GM19463 (cell line): Measurements from ENCODE around the gene CHDH.

Source experiments
- ATAC-seq: cut with Tn5 transposase; IDR thresholded peaks from one replicate; pipeline ENCODE4 v1.9.1; 2021; ENCODE audit warnings: mild to moderate bottlenecking, moderate library complexity; ENCODE audit not compliant: unreplicated experiment

Gene CHDH

GRCh38 chr3:53850895-53851294, 4.7 kb upstream of the CHDH start:
- ATAC-seq = no peak

DNA sequence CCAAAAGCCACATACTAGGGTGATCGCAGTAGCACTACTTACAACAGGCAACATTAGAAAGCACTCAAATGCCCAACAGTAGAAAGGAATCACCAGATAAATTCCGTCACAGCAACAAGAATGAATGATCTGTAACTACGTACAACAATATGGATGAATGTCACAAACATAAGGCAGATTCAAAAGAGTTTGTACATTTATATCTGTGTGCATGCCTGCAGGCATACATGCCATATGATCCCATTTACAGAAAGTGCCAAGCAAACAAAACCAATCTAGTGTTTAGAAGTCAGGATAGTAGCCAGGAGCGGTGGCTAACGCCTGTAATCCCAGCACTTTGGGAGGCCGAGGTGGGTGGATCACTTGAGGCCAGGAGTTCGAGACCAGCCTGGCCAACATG, 3.7 kb upstream of the CHDH start:
- ATAC-seq = no peak

DNA sequence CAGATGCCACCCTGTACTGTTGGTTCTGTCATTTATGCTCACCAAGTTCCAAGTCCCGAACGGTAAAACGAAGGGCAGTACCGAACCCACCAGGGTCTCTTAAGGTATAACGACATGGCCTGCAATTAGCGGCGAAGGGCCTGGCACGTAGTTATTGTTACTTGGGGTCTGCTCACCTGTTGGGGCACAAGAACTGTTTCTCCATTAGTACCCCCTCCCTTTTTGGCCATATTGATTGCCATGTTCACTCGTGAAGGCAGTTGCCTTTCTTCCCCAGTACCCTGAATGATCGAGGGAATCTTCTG, 584 bp upstream of the CHDH start:
- no peak for ATAC-seq

GRCh38 chr3:53845881-53846133, 412 bp downstream of the CHDH start:
- no peak for ATAC-seq

DNA sequence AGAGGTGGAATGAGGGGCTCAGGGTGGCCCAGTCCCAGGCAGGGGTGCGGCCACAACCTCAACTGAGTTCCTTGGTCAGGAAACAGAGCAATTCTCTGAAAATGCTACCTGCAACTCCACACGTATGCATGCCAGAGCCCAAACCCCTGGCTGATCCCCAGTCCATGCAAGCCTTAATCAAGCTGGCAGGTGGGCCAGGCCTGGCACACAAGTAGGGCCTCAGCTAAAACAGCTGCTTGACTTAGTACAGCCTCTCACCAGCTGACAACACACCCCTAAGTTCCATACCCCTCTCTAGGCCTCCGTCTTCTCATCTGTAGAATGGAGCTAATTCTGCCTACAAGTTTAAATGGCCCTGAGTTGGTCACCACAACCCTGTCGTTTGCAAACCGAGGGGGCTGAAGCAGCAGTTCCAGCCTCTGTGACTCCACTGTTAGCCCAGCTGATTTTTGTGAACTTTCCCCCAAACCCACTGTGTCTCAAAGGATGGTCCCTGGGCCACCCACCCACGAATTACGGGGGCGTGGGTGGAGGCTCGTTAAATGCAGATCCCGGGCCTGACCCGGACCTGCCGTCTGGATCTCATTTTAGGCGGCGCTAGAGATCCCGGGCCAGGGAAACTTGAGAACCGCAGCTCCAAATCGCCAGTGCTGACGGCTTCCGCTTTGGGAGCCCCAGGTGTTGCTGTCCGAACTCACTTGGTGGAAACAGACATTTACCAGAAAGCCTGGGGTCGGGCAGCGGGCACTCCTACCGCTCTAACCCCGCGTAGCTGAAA, 927 bp downstream of the CHDH start:
- no peak for ATAC-seq

GRCh38 chr3:53844262-53845102, 1.7 kb downstream of the CHDH start:
- peak; percentile 1 for ATAC-seq

DNA sequence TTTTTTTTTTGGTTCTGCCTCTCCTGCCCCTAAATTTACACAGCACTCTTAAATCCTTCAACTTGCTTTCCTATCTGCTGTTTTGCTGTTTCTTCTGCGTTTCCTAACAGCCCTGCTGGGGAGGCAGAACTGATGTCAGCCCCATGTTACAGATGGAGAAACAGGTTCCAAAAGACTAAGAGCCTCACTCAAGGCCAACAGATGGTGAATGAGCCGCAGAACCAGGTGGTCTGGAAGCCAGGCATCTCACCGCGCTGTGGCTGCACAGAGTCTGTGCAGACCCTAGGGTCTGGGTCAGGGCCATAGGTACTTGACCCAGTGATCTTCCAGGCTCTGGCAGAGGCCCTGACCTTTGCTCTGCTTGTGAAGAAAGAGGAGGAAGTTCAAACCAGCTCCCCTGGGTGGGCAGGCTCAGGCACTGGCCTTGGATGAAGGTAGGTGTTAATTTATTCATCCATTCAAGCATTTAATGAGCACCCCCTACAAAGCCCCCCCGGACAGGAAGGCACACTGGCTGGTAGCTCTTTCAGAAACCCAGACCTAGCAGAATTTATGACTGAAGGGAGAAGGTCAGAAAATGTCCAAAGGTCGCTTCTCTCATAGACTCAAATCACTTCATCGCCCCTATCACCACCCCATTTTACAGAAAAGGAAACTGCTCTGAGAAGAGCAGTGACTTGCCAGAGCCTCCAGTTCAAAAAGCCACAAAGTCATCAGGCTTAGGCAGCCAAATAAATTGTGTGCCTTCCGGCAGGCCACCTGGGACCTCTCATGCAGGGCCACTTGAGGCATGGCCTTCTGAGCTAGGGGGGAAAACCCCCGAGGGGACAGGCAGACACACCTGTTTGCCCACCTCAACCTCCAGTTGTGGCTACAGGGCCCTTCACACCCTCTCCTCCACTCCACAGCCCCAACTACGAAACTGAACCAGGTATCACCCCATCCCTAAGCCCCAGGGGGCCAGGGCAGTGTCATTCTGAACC, 2.7 kb downstream of the CHDH start:
- ATAC-seq = peak; percentile 47

- no peak for ATAC-seq
These were observed 3.6 kb downstream of the CHDH start for GRCh38 chr3:53842436-53843194.

DNA sequence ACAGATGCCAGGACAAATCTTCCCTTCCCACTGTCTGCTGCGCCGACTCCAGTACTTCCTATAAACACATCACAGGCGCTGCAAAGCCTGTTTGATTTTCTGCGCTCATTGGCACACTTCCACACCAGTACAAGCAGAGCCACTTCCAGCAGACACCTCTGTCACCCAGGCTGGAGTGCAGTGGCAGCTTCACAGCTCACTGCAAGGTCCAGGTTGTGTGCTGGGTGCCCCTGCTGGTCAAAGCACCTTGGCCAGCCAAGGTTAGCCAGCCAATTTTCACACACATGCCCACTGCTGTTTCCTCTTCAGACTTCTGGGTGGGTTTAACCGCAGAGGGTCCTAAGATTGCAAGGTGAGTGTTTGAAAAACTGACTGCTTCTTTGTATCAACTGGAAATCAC, 4.9 kb downstream of the CHDH start:
- ATAC-seq = no peak

GRCh38 chr3:53837331-53837730, 8.9 kb downstream of the CHDH start:
- no peak for ATAC-seq

- no peak for ATAC-seq
These were observed 9.9 kb downstream of the CHDH start for GRCh38 chr3:53836084-53836872.

- ATAC-seq = no peak
These were observed 11.0 kb downstream of the CHDH start for GRCh38 chr3:53835257-53835656.

- no peak for ATAC-seq
These were observed 11.7 kb downstream of the CHDH start for GRCh38 chr3:53834429-53835095.

DNA sequence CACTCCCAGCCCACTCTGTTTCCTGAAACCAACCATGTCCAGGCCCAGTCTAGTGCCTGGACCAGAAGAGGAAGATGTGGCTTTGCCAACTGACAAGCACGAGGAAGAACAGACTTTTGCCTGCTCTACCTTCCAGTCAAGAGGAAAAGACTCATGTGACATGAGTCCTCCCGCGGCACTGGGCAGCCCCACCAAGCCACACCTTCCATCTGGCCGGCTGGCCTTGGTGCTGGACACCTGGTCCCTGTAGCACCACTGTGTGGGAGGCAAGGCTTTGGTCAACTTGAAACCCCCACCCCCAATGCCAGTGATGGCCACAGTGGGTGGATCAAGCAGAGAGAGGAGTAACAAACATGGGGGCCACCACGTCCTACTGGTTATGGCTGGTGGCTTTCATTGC, 12.5 kb downstream of the CHDH start:
- no peak for ATAC-seq

- no peak for ATAC-seq
These were observed 13.1 kb downstream of the CHDH start for GRCh38 chr3:53833053-53833645.

DNA sequence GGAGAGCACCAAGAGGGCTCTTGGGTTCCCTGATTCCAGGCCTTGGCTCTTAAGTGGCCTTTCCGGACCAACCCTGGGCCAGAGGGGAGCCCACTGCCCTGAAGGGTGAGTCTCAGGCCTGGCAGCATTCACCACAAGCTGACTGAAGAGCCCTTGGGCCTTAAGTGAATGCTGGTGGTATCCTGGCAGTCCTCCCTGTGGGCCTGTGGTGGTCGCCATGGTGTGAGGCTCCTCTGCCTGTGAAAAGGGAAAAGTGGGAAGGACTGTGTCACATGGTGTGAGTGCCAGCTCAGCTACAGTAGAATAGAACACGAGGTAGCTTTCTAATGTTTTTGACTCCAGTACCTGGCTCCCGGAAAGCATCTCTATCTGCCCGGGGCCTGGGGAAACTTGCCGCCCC, 15.3 kb downstream of the CHDH start:
- no peak for ATAC-seq

DNA sequence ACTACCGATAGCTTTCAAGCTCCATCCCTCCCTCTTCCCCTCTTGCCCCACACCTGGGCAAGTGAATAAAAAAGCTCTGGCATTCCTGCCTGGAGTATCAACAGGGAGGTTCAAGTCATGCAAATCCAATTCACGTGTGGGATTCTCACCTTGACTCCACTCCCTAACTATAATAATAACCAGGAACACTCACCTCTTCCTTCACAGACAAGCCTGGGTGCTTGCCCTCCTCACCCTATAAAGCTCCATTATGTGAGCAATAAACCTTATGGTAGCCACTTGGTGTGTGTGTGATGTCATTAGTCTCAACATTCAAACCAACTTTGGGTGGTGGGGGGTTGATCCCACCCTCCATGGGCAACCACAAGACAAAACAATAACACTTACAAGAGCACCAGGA, 16.6 kb downstream of the CHDH start:
- no peak for ATAC-seq

DNA sequence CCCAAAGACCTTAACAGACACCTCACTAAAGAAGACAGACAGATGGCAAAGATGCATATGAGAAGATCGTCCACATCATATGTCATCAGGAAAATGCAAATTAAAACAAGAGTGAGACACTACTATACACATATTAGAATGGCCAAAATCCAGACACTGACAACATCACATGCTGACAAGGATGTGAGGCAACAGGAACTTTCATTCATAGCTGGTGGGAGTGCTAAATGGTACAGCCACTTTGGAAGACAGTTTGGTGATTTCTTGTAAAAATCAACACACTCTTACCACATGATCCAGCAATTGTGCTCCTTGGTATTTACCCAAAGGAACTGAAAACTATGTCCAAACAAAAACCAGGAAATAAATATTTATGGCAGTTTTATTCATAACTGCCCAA, 17.6 kb downstream of the CHDH start:
- ATAC-seq = no peak

- no peak for ATAC-seq
These were observed 20.2 kb downstream of the CHDH start for GRCh38 chr3:53826048-53826447.
